ENCODE results near the gene BPIFB1. TPM values are rescaled to one million over a fixed set of nuclear protein-coding genes. Genes with fewer than 3 reads are reported as not detected.

The BPIFB1 gene
- total and polyA plus RNA-seq, 10 of the 15 experiments (the other 5 are each of a cell fraction or from before 2014, with no cell fraction given) = 0.13 TPM; not detected in 9

- ChIA-PET CTCF (no interaction called here), POLR2A (no interaction called here), RAD21 (ENCODE audit: unreplicated experiment) (no interaction called here), SMC1A (ENCODE audit: uncharacterized antibody, unreplicated experiment) (no interaction called here)
- Histone ChIP-seq H3K27ac (ENCODE audit: control insufficient read depth, insufficient read depth) (no peak overlapping the region), H3K36me3 (ENCODE audit: control insufficient read depth in 2 of 2, insufficient read depth in 2 of 2, low read length in 1 of 2) (peaks cover 0 to 4% of the 10 kb centered on the region in 2 experiments; a peak in 2 of 4 replicates), H3K9me3 (replicated peaks; ENCODE audit: control insufficient read depth, insufficient read depth, low read length) (no peaks in the 10 kb centered on the region), H3K9ac (ENCODE audit: control insufficient read depth, insufficient read depth, low read length) (no peak overlapping the region), H3K4me1 (ENCODE audit: control insufficient read depth, insufficient read depth, low read length) (no peaks in the 10 kb centered on the region), H3K27me3 (replicated peaks in 1 of 2; ENCODE audit: control insufficient read depth in 2 of 2, insufficient read depth in 2 of 2, low read length in 1 of 2) (no peaks in the 10 kb centered on the region), H4K20me1 (ENCODE audit: control insufficient read depth, insufficient read depth) (no peaks in the 10 kb centered on the region), H3K79me2 (ENCODE audit: control insufficient read depth, insufficient read depth, low read length) (no peaks in the 10 kb centered on the region), H2AFZ (ENCODE audit: control insufficient read depth, low read depth, low read length) (no peak overlapping the region), H3K4me2 (ENCODE audit: control insufficient read depth, insufficient read depth) (no peak overlapping the region), H3K4me3 (no peak overlapping the region)
- in situ Hi-C loops (cut with MboI) = no loop called here
- WGBS (ENCODE audit: insufficient coverage, insufficient replicate concordance, low lambda C conversion rate, missing lambda C conversion rate) = 85% methylated on average over 4 of the region's 4 CpGs
- FAIRE-seq (no peak), ATAC-seq (no peak), DNase-seq (ENCODE audit: low read depth, low spot score) (no peak)
- intact Hi-C loops (cut with micrococcal nuclease; ENCODE audit: unreplicated experiment) = no loop called here
- BruUV-seq (replicated peaks) = no TSS peak
- TF ChIP-seq CHD2 (IDR thresholded peaks at IDR 0.05; ENCODE audit: borderline replicate concordance, low read depth, low read length) (no peak), TARDBP (IDR thresholded peaks at IDR 0.05; ENCODE audit: borderline replicate concordance) (no peak), NBN (IDR thresholded peaks at IDR 0.05) (no peak), ESRRA (IDR thresholded peaks at IDR 0.05; ENCODE audit: low read length) (no peak), KDM1A (IDR thresholded peaks at IDR 0.05; ENCODE audit: borderline replicate concordance) (no peak), HDAC2 (IDR thresholded peaks at IDR 0.05) (no peak), TCF7 (IDR thresholded peaks at IDR 0.05; ENCODE audit: borderline replicate concordance) (no peak), CBFB (IDR thresholded peaks at IDR 0.05; ENCODE audit: low read depth) (no peak), TAF1 (IDR thresholded peaks at IDR 0.05; ENCODE audit: borderline replicate concordance, low read depth, low read length) (no peak)
Observed at GRCh38 chr20:33353013-33353402, 70.0 kb downstream of the BPIFB1 start.

Other genes starting within 250 kb of the BPIFB1 start
Only the 7 nearest of the 8 such genes appear.
- gene BPIFB4, start 203.6 kb upstream of the BPIFB1 start, total RNA-seq (2014; rRNA removed) = not detected in 2 replicates
- not detected in 2 replicates for gene BPIFB4, start 203.6 kb upstream of the BPIFB1 start, total RNA-seq (2014; rRNA removed; fragmentation: Illumina TruSeq; extraction: Trizol)
- not detected in 2 replicates for gene BPIFB4, start 203.6 kb upstream of the BPIFB1 start, total RNA-seq (2021)
- gene BPIFB4, start 203.6 kb upstream of the BPIFB1 start, polyA plus RNA-seq (2011; rRNA removed) = not detected in 2 replicates
- gene BPIFB4, start 203.6 kb upstream of the BPIFB1 start, polyA plus RNA-seq (2014; fragmentation: Illumina TruSeq; extraction: Trizol) = not detected in 2 replicates
- not detected for gene BPIFB4, start 203.6 kb upstream of the BPIFB1 start, polyA plus RNA-seq (2014; fragmentation: Nextera tagmentation; extraction: Ambion mirVana)
- gene BPIFB4, start 203.6 kb upstream of the BPIFB1 start, polyA plus RNA-seq (2014; rRNA removed) = not detected in 2 replicates
- gene BPIFB4, start 203.6 kb upstream of the BPIFB1 start, polyA plus RNA-seq (2016; fragmentation: Nextera tagmentation; extraction: Ambion mirVana) = under 1 TPM in 1 of 2 experiments, not detected in 1; 0.12 TPM
- not detected in 2 replicates for gene BPIFA2, start 115.1 kb upstream of the BPIFB1 start, total RNA-seq (2014; rRNA removed)
- gene BPIFA2, start 115.1 kb upstream of the BPIFB1 start, total RNA-seq (2014; rRNA removed; fragmentation: Illumina TruSeq; extraction: Trizol) = not detected in 2 replicates
- gene BPIFA2, start 115.1 kb upstream of the BPIFB1 start, total RNA-seq (2021) = not detected in 2 replicates
- not detected in 2 replicates for gene BPIFA2, start 115.1 kb upstream of the BPIFB1 start, polyA plus RNA-seq (2011; rRNA removed)
- not detected in 2 replicates for gene BPIFA2, start 115.1 kb upstream of the BPIFB1 start, polyA plus RNA-seq (2014; fragmentation: Illumina TruSeq; extraction: Trizol)
- not detected for gene BPIFA2, start 115.1 kb upstream of the BPIFB1 start, polyA plus RNA-seq (2014; fragmentation: Nextera tagmentation; extraction: Ambion mirVana)
- not detected in 2 replicates for gene BPIFA2, start 115.1 kb upstream of the BPIFB1 start, polyA plus RNA-seq (2014; rRNA removed)
- not detected for gene BPIFA2, start 115.1 kb upstream of the BPIFB1 start, polyA plus RNA-seq (2016; fragmentation: Nextera tagmentation; extraction: Ambion mirVana)
- gene BPIFA3, start 65.9 kb upstream of the BPIFB1 start, total RNA-seq (2014; rRNA removed) = not detected in 2 replicates
- gene BPIFA3, start 65.9 kb upstream of the BPIFB1 start, total RNA-seq (2014; rRNA removed; fragmentation: Illumina TruSeq; extraction: Trizol) = not detected in 2 replicates
- not detected in 2 replicates for gene BPIFA3, start 65.9 kb upstream of the BPIFB1 start, total RNA-seq (2021)
- gene BPIFA3, start 65.9 kb upstream of the BPIFB1 start, polyA plus RNA-seq (2011; rRNA removed) = not detected in 2 replicates
- gene BPIFA3, start 65.9 kb upstream of the BPIFB1 start, polyA plus RNA-seq (2014; fragmentation: Illumina TruSeq; extraction: Trizol) = not detected in 2 replicates
- gene BPIFA3, start 65.9 kb upstream of the BPIFB1 start, polyA plus RNA-seq (2014; fragmentation: Nextera tagmentation; extraction: Ambion mirVana) = not detected
- not detected in 2 replicates for gene BPIFA3, start 65.9 kb upstream of the BPIFB1 start, polyA plus RNA-seq (2014; rRNA removed)
- gene BPIFA3, start 65.9 kb upstream of the BPIFB1 start, polyA plus RNA-seq (2016; fragmentation: Nextera tagmentation; extraction: Ambion mirVana) = not detected
- gene BPIFA1, start 47.2 kb upstream of the BPIFB1 start, total RNA-seq (2014; rRNA removed) = not detected in 2 replicates
- gene BPIFA1, start 47.2 kb upstream of the BPIFB1 start, total RNA-seq (2014; rRNA removed; fragmentation: Illumina TruSeq; extraction: Trizol) = not detected in 2 replicates
- not detected in 2 replicates for gene BPIFA1, start 47.2 kb upstream of the BPIFB1 start, total RNA-seq (2021)
- not detected in 2 replicates for gene BPIFA1, start 47.2 kb upstream of the BPIFB1 start, polyA plus RNA-seq (2011; rRNA removed)
- gene BPIFA1, start 47.2 kb upstream of the BPIFB1 start, polyA plus RNA-seq (2014; fragmentation: Illumina TruSeq; extraction: Trizol) = not detected in 2 replicates
- gene BPIFA1, start 47.2 kb upstream of the BPIFB1 start, polyA plus RNA-seq (2014; fragmentation: Nextera tagmentation; extraction: Ambion mirVana) = not detected
- not detected in 2 replicates for gene BPIFA1, start 47.2 kb upstream of the BPIFB1 start, polyA plus RNA-seq (2014; rRNA removed)
- not detected for gene BPIFA1, start 47.2 kb upstream of the BPIFB1 start, polyA plus RNA-seq (2016; fragmentation: Nextera tagmentation; extraction: Ambion mirVana)
- 29.3 and 36.0 TPM in 2 replicates for gene CDK5RAP1, start 118.3 kb downstream of the BPIFB1 start, total RNA-seq (2014; rRNA removed)
- gene CDK5RAP1, start 118.3 kb downstream of the BPIFB1 start, total RNA-seq (2014; rRNA removed; fragmentation: Illumina TruSeq; extraction: Trizol) = 34.2 and 38.5 TPM in 2 replicates
- gene CDK5RAP1, start 118.3 kb downstream of the BPIFB1 start, total RNA-seq (2021) = 35.2 and 38.2 TPM in 2 replicates
- 30.9 and 36.1 TPM in 2 replicates for gene CDK5RAP1, start 118.3 kb downstream of the BPIFB1 start, polyA plus RNA-seq (2011; rRNA removed)
- 39.1 and 48.6 TPM in 2 replicates for gene CDK5RAP1, start 118.3 kb downstream of the BPIFB1 start, polyA plus RNA-seq (2014; fragmentation: Illumina TruSeq; extraction: Trizol)
- 10 to 100 TPM; 61.2 to 67.6 TPM for gene CDK5RAP1, start 118.3 kb downstream of the BPIFB1 start, polyA plus RNA-seq (2014; fragmentation: Nextera tagmentation; extraction: Ambion mirVana)
- 30.4 and 31.2 TPM in 2 replicates for gene CDK5RAP1, start 118.3 kb downstream of the BPIFB1 start, polyA plus RNA-seq (2014; rRNA removed)
- gene CDK5RAP1, start 118.3 kb downstream of the BPIFB1 start, polyA plus RNA-seq (2016; fragmentation: Nextera tagmentation; extraction: Ambion mirVana) = 10 to 100 TPM; 53.2 to 55.0 TPM
- 4.1 and 5.1 TPM in 2 replicates for gene SNTA1, start 160.5 kb downstream of the BPIFB1 start, total RNA-seq (2014; rRNA removed)
- 1.8 and 1.9 TPM in 2 replicates for gene SNTA1, start 160.5 kb downstream of the BPIFB1 start, total RNA-seq (2014; rRNA removed; fragmentation: Illumina TruSeq; extraction: Trizol)
- 3.4 and 3.9 TPM in 2 replicates for gene SNTA1, start 160.5 kb downstream of the BPIFB1 start, total RNA-seq (2021)
- 0.26 and 0.48 TPM in 2 replicates for gene SNTA1, start 160.5 kb downstream of the BPIFB1 start, polyA plus RNA-seq (2011; rRNA removed)
- gene SNTA1, start 160.5 kb downstream of the BPIFB1 start, polyA plus RNA-seq (2014; fragmentation: Illumina TruSeq; extraction: Trizol) = 0.51 and 1.7 TPM in 2 replicates
- gene SNTA1, start 160.5 kb downstream of the BPIFB1 start, polyA plus RNA-seq (2014; fragmentation: Nextera tagmentation; extraction: Ambion mirVana) = under 1 TPM; 0.26 to 0.35 TPM
- gene SNTA1, start 160.5 kb downstream of the BPIFB1 start, polyA plus RNA-seq (2014; rRNA removed) = 3.7 and 4.0 TPM in 2 replicates
- 1 to 10 TPM in 1 of 2 experiments, under 1 TPM in 1; 0.42 to 3.7 TPM for gene SNTA1, start 160.5 kb downstream of the BPIFB1 start, polyA plus RNA-seq (2016; fragmentation: Nextera tagmentation; extraction: Ambion mirVana)
- 2.6 and 2.7 TPM in 2 replicates for gene CBFA2T2, start 206.9 kb downstream of the BPIFB1 start, total RNA-seq (2014; rRNA removed)
- gene CBFA2T2, start 206.9 kb downstream of the BPIFB1 start, total RNA-seq (2014; rRNA removed; fragmentation: Illumina TruSeq; extraction: Trizol) = 3.0 and 3.6 TPM in 2 replicates
- 5.7 and 6.2 TPM in 2 replicates for gene CBFA2T2, start 206.9 kb downstream of the BPIFB1 start, total RNA-seq (2021)
- gene CBFA2T2, start 206.9 kb downstream of the BPIFB1 start, polyA plus RNA-seq (2011; rRNA removed) = 6.9 and 8.2 TPM in 2 replicates
- 4.3 and 5.2 TPM in 2 replicates for gene CBFA2T2, start 206.9 kb downstream of the BPIFB1 start, polyA plus RNA-seq (2014; fragmentation: Illumina TruSeq; extraction: Trizol)
- gene CBFA2T2, start 206.9 kb downstream of the BPIFB1 start, polyA plus RNA-seq (2014; fragmentation: Nextera tagmentation; extraction: Ambion mirVana) = under 1 TPM; 0.61 to 0.62 TPM
- 6.2 and 7.0 TPM in 2 replicates for gene CBFA2T2, start 206.9 kb downstream of the BPIFB1 start, polyA plus RNA-seq (2014; rRNA removed)
- 1 to 10 TPM; 7.1 to 8.6 TPM for gene CBFA2T2, start 206.9 kb downstream of the BPIFB1 start, polyA plus RNA-seq (2016; fragmentation: Nextera tagmentation; extraction: Ambion mirVana)